HCT116 (cell line): ENCODE measurements around the gene SERPINB12.

Source experiments
- EZH2 ChIP-seq: fragments of 200-600 bp; sonication (generic); IDR thresholded peaks from 2 replicates; pipeline ENCODE4 v1.6.1; 2017; ENCODE audit warnings: antibody characterized with exemption, mixed run types
- POLR2AphosphoS5 ChIP-seq: IDR thresholded peaks from 2 replicates; pipeline ENCODE4 v1.6.1; 2011; ENCODE audit warnings: mild to moderate bottlenecking, low read depth, low read length, moderate library complexity
- YY1 ChIP-seq: IDR thresholded peaks from 2 replicates; pipeline ENCODE4 v1.6.1; 2011; ENCODE audit warnings: low read length, low read depth, moderate library complexity, mild to moderate bottlenecking; ENCODE audit not compliant: insufficient replicate concordance; ENCODE audit errors: extremely low read depth

GRCh38 chr18:63564561-63564960 is 22.4 kb downstream of the SERPINB12 start:
- TF ChIP-seq POLR2AphosphoS5: no peak
- no peak for TF ChIP-seq EZH2
- no peak for TF ChIP-seq YY1
